SHP77 treated with DMSO at 0.1 percent for 48 hours (cell line): Measurements from ENCODE around the gene GOLGA8F.
"Not testable (repeated sequence)": the region's sequence is repeated elsewhere in the genome, so short reads cannot be mapped to it uniquely, and the experiment has no call there.

Source experiments
- DNase-seq: peaks from one replicate; lab custom pipeline; 2025; lab: John Stamatoyannopoulos, UW

GOLGA8F gene, protein sequence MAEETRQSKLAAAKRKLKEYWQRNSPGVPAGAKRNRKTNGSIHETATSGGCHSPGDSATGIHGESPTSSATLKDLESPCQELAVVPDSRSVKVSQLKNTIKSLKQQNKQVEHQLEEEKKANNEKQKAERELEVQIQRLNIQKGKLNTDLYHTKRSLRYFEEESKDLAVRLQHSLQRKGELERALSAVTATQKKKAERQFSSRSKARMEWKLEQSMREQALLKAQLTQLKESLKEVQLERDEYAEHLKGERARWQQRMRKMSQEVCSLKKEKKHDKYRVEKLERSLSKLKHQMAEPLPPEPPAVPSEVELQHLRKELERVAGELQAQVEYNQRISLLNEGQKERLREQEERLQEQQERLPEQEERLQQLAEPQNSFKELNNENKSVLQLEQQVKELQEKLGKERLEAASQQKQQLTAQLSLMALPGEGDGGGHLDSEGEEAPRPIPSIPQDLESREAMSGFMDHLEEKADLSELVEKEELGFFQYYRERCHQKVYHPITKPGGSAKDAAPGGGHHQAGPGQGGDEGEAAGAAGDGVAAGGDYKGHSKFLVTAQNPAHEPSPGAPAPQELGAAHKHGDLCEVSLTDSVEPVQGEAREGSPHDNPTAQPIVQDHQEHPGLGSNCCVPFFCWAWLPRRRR

DNA sequence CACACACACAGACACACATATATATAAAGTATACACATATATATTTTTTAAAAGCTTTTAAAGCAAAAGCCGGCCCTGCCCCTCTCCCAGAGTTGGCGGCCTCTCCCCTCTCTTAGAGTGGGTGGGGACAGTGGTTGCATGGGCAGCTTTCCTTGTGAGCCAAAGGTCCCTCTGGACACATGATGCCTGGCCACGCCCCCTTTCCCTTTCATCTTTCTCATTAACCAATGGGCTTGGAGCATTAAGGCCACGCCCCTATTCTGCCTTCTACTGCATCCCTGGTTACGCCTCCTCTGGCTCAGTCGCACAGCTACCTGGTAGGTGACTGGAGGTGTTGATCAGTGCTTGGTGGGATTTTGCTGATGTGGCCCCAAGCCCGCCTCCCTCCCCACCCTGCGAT is at the start of gene GOLGA8F:
Gene GOLGA8F (plus strand): TSS at position 301 of the 400 bp plus-strand sequence. CDS start 98 bp downstream, at position 399.
- DNase-seq = not testable (repeated sequence)

DNA sequence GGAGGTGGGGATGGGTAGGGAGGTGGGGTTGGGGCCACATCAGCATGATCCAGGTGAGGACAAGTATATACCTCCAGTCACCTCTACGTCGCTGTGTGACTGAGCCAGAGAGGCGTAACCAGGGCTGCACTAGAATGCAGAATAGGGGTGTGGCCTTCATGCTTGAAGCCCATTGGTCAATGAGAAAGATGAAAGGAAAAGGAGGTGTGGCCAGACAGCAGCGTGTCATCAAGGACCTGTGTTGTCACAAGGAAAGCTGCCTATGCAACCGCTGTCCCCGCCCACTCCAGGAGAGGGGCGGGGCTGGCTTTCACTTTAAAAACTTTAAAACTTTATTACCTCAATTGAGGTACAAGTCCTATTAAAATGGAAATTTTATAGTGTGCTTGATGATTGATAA is 20.5 kb upstream of the GOLGA8F start, which contains the start of gene GOLGA6L24:
Gene GOLGA6L24 (minus strand): TSS at position 101 of the 400 bp plus-strand sequence. CDS start 61 bp downstream, at position 40.
- DNase-seq = not testable (repeated sequence)

DNA sequence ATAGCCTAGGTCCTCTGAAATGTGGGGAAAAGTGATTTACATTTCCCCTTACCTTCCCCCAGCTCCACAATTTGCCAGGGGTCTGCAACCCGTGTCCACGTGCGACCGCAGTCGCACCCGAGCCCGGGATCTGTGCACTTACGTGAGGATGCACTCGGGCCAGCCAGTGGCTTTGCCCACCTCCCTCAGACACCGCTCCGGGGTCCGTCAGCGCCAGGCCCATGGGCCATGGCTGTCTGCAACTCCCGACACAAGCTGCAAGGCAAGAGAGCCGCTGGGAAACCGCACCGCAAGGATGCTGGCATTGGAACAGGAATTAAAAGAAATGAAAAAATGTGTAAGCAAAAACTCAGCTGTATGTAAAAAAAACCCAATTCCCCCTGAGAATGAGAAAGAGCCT is 13.0 kb upstream of the GOLGA8F start:
- DNase-seq = not testable (repeated sequence)

DNA sequence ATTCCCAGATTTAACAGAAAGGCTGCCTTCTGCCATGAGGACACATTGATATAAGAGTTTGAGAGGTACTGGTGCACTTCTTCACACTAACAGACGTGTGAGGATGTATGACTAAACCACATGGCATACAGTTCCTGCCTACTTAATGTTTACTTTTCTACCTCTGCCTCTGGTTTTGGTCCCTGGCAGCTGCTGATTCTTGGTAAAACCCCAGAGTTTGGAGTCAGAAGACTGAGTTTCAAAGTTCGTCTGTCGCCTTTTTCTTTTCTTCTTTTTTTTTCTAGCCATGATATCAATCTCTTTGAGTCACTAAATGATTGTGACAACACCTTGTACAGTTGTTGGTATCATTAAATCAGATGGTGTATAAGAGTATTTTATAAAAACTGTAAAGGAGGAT is 1.6 kb downstream of the GOLGA8F start:
- not testable (repeated sequence) for DNase-seq

DNA sequence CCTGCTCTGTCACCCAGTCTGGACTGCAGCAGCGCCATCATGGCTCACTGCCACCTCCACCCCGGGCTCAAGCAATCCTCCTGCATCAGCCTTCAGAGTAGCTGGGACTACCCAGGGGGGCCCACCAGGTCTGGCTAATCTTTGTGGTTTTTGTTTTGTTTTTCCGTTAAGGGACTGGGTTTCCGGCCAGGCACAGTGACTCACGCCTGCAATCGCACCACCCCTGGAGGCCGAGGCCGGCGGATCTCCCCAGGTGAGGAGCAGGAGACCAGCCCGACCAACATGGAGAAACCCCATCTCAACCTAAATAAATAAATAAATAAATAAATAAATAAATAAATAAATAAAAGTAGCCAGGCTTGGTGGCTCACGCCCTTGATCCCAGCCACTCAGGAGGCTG is 17.6 kb downstream of the GOLGA8F start:
- not testable (repeated sequence) for DNase-seq

DNA sequence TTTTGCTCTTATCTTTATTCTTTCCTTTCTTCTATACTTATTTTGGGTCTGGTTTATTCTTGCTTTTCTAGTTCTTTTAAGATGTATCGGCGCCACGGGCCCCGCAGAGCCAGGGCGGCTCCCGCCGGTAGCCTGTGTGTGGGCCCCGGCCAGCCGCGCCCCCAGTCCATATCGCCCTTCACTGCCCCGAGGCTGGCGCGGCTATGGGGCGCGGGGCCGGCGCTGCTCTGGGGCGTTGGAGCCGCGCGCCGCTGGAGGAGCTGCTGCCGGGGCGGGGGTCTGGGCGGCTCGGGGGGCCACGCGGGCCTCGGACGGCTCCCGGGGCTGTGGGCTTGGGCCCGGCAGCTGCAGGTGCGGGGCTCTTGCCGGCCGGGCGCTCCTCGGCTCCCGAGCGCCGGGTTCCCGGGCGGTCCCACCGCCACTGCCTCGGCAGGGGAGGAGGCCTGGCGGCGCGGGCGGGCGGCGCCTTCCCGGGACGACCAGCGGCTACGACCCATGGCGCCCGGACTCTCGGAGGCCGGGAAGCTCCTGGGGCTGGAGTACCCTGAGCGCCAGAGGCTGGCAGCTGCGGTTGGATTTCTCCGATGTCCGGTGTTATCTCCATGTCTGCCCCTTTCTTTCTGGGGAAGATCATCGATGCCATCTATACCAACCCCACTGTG is 24.4 kb downstream of the GOLGA8F start:
- not testable (repeated sequence) for DNase-seq

DNA sequence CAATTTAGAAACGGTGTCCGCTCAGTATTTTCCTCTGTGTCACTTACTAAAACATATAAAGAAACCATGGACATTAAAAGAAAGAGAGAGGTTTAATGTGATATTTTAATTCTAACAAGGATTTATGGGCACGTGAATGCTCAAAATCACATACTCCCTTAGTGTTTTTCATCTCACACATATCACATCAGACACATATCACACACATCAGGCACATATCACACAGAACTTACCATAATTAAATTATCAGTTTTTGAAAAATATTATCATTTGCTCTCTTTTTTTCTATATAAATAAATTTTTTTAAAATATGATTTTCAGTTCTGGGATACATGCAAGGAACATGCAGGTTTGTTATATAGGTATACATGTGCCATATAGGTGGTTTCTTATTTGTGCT is 42.0 kb downstream of the GOLGA8F start:
- not testable (repeated sequence) for DNase-seq

DNA sequence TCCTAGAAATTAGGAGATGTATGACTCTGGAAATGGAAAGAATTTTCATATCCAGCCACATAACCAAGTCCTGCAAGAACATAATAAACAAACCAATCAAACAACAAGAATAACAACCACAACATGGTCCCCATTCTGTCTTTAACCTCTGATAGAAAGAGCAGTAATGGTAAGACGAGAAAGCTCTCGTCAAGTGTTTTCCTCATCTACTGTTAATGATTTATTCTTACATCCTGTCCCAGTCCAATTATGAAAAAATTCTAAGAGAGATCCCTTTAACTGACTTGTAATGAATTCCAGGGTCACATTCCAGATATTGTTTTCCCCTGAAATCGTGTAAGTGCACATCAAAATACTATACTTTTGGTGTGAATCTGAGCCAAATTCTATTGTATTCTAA is 57.1 kb downstream of the GOLGA8F start:
- DNase-seq = not testable (repeated sequence)
